H1 (cell line): ENCODE data around the gene OPHN1. TPM values are rescaled to one million over a fixed set of nuclear protein-coding genes. Genes with fewer than 3 reads are reported as not detected.

ENCODE experiments used
- CTCF ChIA-PET: fragments of 300-600 bp; sonication (Branson Sonifier 250); formaldehyde crosslinking; loops from one replicate; lab custom pipeline; 2021; ENCODE audit not compliant: partially characterized antibody; lab: Charles Lee
- POLR2A ChIA-PET: fragments of 300-600 bp; sonication (Branson Sonifier 250); formaldehyde crosslinking; loops from one replicate; lab custom pipeline; 2021; ENCODE audit warnings: inconsistent platforms; ENCODE audit not compliant: partially characterized antibody; lab: Charles Lee
- DNase-seq, 2 experiments: peaks; one replicate each; pipeline versions ENCODE4 v3.0.0 to v3.0.0-alpha.2; 2010 to 2022; ENCODE audit warnings: low spot score in 2 of 2, low read depth in 1 of 2, mixed read lengths in 1 of 2
- FAIRE-seq: peaks from 2 replicates; lab custom pipeline; 2011; peaks lifted over from hg19 to GRCh38; lab: Jason Lieb, UNC
- H2AFZ ChIP-seq: 2 replicates; pipeline ENCODE4 v1.8.1; 2012; ENCODE audit warnings: low read length, inconsistent platforms
- H2AK5ac ChIP-seq: 2 replicates; pipeline ENCODE4 v1.6.1; 2013; ENCODE audit warnings: low read depth, low read length
- H2BK120ac ChIP-seq: replicated peaks from 2 replicates; pipeline ENCODE3; 2013; ENCODE audit warnings: low read depth, low read length, inconsistent platforms
- H2BK12ac ChIP-seq: 2 replicates; pipeline ENCODE4 v1.6.1; 2013; ENCODE audit warnings: low read depth, low read length
- H2BK15ac ChIP-seq: 2 replicates; pipeline ENCODE4 v1.6.1; 2013; ENCODE audit warnings: low read length
- H2BK20ac ChIP-seq: 2 replicates; pipeline ENCODE4 v1.6.1; 2013; ENCODE audit warnings: low read length
- H2BK5ac ChIP-seq: 2 replicates; pipeline ENCODE4 v1.6.1; 2013; ENCODE audit warnings: low read depth, low read length
- H3K14ac ChIP-seq: 2 replicates; pipeline ENCODE4 v1.6.1; 2013; ENCODE audit warnings: inconsistent platforms; ENCODE audit not compliant: insufficient read length
- H3K18ac ChIP-seq: 2 replicates; pipeline ENCODE4 v1.6.1; 2013; ENCODE audit warnings: low read length; ENCODE audit errors: extremely low read depth
- H3K23ac ChIP-seq: 2 replicates; pipeline ENCODE4 v1.6.1; 2013; ENCODE audit warnings: inconsistent platforms; ENCODE audit not compliant: insufficient read length
- H3K23me2 ChIP-seq: 2 replicates; pipeline ENCODE4 v1.6.1; 2013; ENCODE audit warnings: low read depth, low read length
- H3K27ac ChIP-seq: 2 replicates; pipeline ENCODE4 v1.6.1; 2011; ENCODE audit warnings: low read depth, low read length, inconsistent platforms
- H3K27me3 ChIP-seq, 4 experiments: replicated peaks in 1 of 4; 1 replicate in 1 of 4; 2 replicates in 3 of 4; pipeline versions ENCODE4 v1.6.1 to v1.8.1; 2011 to 2013; ENCODE audit warnings: low read length in 3 of 4, mild to moderate bottlenecking in 3 of 4, inconsistent platforms in 2 of 4, mixed read lengths in 2 of 4, moderate library complexity in 1 of 4; ENCODE audit not compliant: control insufficient read depth in 3 of 4, insufficient read depth in 3 of 4; ENCODE audit errors: extremely low read depth in 1 of 4
- H3K36me3 ChIP-seq, 4 experiments: 2 replicates each; pipeline versions ENCODE4 v1.6.1 to v1.8.1; 2011 to 2013; ENCODE audit warnings: mild to moderate bottlenecking in 4 of 4, low read length in 3 of 4, moderate library complexity in 2 of 4, control low read depth in 1 of 4, inconsistent platforms in 1 of 4; ENCODE audit not compliant: insufficient read depth in 4 of 4, control insufficient read depth in 2 of 4
- H3K4ac ChIP-seq: replicated peaks from 2 replicates; pipeline ENCODE3; 2013; ENCODE audit warnings: low read length, low read depth, mixed read lengths, inconsistent platforms; ENCODE audit not compliant: insufficient read length
- H3K4me1 ChIP-seq, 4 experiments: replicated peaks in 1 of 4; 1 replicate in 1 of 4; 2 replicates in 3 of 4; pipeline versions ENCODE4 v1.6.1 to v1.8.1; 2011 to 2013; ENCODE audit warnings: low read length in 3 of 4, inconsistent platforms in 2 of 4, mixed read lengths in 1 of 4; ENCODE audit not compliant: insufficient read depth in 4 of 4, control insufficient read depth in 3 of 4
- H3K4me2 ChIP-seq, 2 experiments: 2 replicates each; pipeline versions ENCODE4 v1.6.1 to v1.8.1; 2011 to 2013; ENCODE audit warnings: low read depth in 2 of 2, low read length in 2 of 2, control low read depth in 1 of 2, inconsistent platforms in 1 of 2, mild to moderate bottlenecking in 1 of 2; ENCODE audit not compliant: insufficient read depth in 1 of 2
- H3K4me3 ChIP-seq, 4 experiments: fragments of 200-600, 300-600 bp in 1 of 4; sonication (generic), shearing (Covaris generic), sonication (Bioruptor Twin) in 1 of 4; 2 replicates each; pipeline versions ENCODE4 v1.5.1 to v1.8.1; 2011 to 2016; ENCODE audit warnings: low read length in 4 of 4, low read depth in 3 of 4, control low read depth in 2 of 4, inconsistent platforms in 2 of 4, mild to moderate bottlenecking in 2 of 4, mixed read lengths in 1 of 4, moderate library complexity in 1 of 4; ENCODE audit not compliant: insufficient read depth in 2 of 4; ENCODE audit errors: extremely low read depth in 1 of 4
- H3K56ac ChIP-seq: replicated peaks from 2 replicates; pipeline ENCODE3; 2013; ENCODE audit warnings: low read depth, mild to moderate bottlenecking, mixed read lengths, low read length, inconsistent platforms; ENCODE audit not compliant: insufficient read length
- H3K79me1 ChIP-seq: 2 replicates; pipeline ENCODE4 v1.6.1; 2013; ENCODE audit warnings: low read depth, low read length, control low read depth
- H3K79me2 ChIP-seq, 2 experiments: 2 replicates each; pipeline versions ENCODE4 v1.6.1 to v1.8.1; 2012 to 2013; ENCODE audit warnings: low read length in 2 of 2, mild to moderate bottlenecking in 2 of 2, inconsistent platforms in 1 of 2; ENCODE audit not compliant: insufficient read depth in 2 of 2, control insufficient read depth in 1 of 2
- H3K9ac ChIP-seq, 4 experiments: replicated peaks in 1 of 4; 1 replicate in 1 of 4; 2 replicates in 3 of 4; pipeline versions ENCODE4 v1.6.1 to v1.8.1; 2011 to 2013; ENCODE audit warnings: low read depth in 3 of 4, low read length in 3 of 4, control low read depth in 2 of 4, mild to moderate bottlenecking in 2 of 4, moderate library complexity in 2 of 4, inconsistent platforms in 1 of 4; ENCODE audit errors: extremely low read depth in 1 of 4
- H3K9me3 ChIP-seq, 2 experiments: 2 replicates each; pipeline versions ENCODE4 v1.6.1 to v1.8.1; 2012 to 2013; ENCODE audit warnings: mild to moderate bottlenecking in 2 of 2, moderate library complexity in 2 of 2, control low read depth in 1 of 2, inconsistent platforms in 1 of 2, low read depth in 1 of 2, low read length in 1 of 2, mixed read lengths in 1 of 2; ENCODE audit not compliant: insufficient read depth in 2 of 2
- H4K20me1 ChIP-seq, 2 experiments: replicated peaks in 1 of 2; 2 replicates each; pipeline versions ENCODE3 to v1.8.1; 2011 to 2013; ENCODE audit warnings: inconsistent platforms in 2 of 2, low read length in 2 of 2, mild to moderate bottlenecking in 1 of 2; ENCODE audit not compliant: insufficient read depth in 2 of 2, control insufficient read depth in 1 of 2
- H4K5ac ChIP-seq: 2 replicates; pipeline ENCODE4 v1.6.1; 2013; ENCODE audit warnings: low read length, low read depth, mixed read lengths, inconsistent platforms; ENCODE audit not compliant: insufficient read length
- H4K8ac ChIP-seq: 2 replicates; pipeline ENCODE4 v1.8.0; 2013; ENCODE audit warnings: mild to moderate bottlenecking, moderate library complexity, low read length, inconsistent platforms; ENCODE audit not compliant: insufficient read depth; ENCODE audit errors: extremely low read depth
- H4K91ac ChIP-seq: replicated peaks from 2 replicates; pipeline ENCODE3; 2013; ENCODE audit warnings: low read length, mixed read lengths, inconsistent platforms; ENCODE audit not compliant: insufficient read length
- BRCA1 ChIP-seq: IDR thresholded peaks from 2 replicates; pipeline ENCODE4 v1.6.1; 2012; ENCODE audit warnings: low read depth, low read length, improper control_type of control experiment
- CBX5 ChIP-seq: fragments of 300-800, 300-1000 bp; sonication (generic); IDR thresholded peaks from 2 replicates; pipeline ENCODE4 v1.7.1; 2016; ENCODE audit warnings: antibody characterized with exemption, low read length, low read depth
- CREB1 ChIP-seq: IDR thresholded peaks from 2 replicates; pipeline ENCODE4 v1.6.1; 2012; ENCODE audit warnings: inconsistent platforms
- FOSL1 ChIP-seq: IDR thresholded peaks from 2 replicates; pipeline ENCODE4 v1.6.1; 2011; ENCODE audit warnings: mild to moderate bottlenecking, low read depth, low read length, moderate library complexity; ENCODE audit not compliant: insufficient read depth
- HDAC2 ChIP-seq, 2 experiments: fragments of 300-600 bp in 1 of 2; sonication (generic) in 1 of 2; IDR thresholded peaks; 2 replicates each; pipeline ENCODE4 v1.6.1; 2011 to 2012; ENCODE audit warnings: low read depth in 2 of 2, low read length in 2 of 2, mild to moderate bottlenecking in 2 of 2, moderate library complexity in 2 of 2, borderline replicate concordance in 1 of 2, inconsistent platforms in 1 of 2
- KDM4A ChIP-seq: IDR thresholded peaks from one replicate; pipeline ENCODE4 v1.7.1; 2012; ENCODE audit warnings: low read depth, mild to moderate bottlenecking, moderate library complexity, low read length, inconsistent platforms; ENCODE audit not compliant: severe bottlenecking
- RBBP5 ChIP-seq: IDR thresholded peaks from 2 replicates; pipeline ENCODE4 v1.7.1; 2012; ENCODE audit warnings: low read depth, mild to moderate bottlenecking, inconsistent platforms, low read length, moderate library complexity, borderline replicate concordance
- SP1 ChIP-seq: IDR thresholded peaks from 2 replicates; pipeline ENCODE4 v1.6.1; 2011; ENCODE audit warnings: low read depth, low read length
- TAF1 ChIP-seq: IDR thresholded peaks from 2 replicates; pipeline ENCODE4 v1.6.1; 2011; ENCODE audit warnings: mild to moderate bottlenecking, low read depth, low read length
- polyA plus RNA-seq, 7 experiments: library from polyadenylated mRNA; depleted of rRNA in 3 of 7; stranded (reverse) in 5 of 7; unstranded in 2 of 7; fragments of >200 nt in 5 of 7; fragments of 200-250 nt in 2 of 7; gene quantifications; 1 replicate in 5 of 7; 2 replicates in 1 of 7; 4 replicates in 1 of 7; pipeline versions ENCODE4 v1.2.1 to v1.2.3, GENCODE V29; 2011 to 2013; ENCODE audit warnings: missing spikeins in 2 of 7, mixed read lengths in 2 of 7
- total RNA-seq: library from RNA; stranded (reverse); fragmentation: NEBNext Ultra II Directional; extraction: Animal tissue kit (Norgen Biotek cat#: 25700); gene quantifications from 2 replicates; pipeline ENCODE4 v1.2.1, GENCODE V29; 2021

Gene OPHN1
- total and polyA plus RNA-seq, 2 of the 8 experiments (the other 6 are each of a cell fraction or from before 2014, with no cell fraction given) = 1.2 to 3.5 TPM

GRCh38 chrX:68072041-68072440, 361.3 kb downstream of the OPHN1 start:
- Histone ChIP-seq H3K18ac (no peak overlapping the region), H4K91ac (no peak overlapping the region), H3K56ac (no peak overlapping the region), H3K14ac (no peak overlapping the region), H4K20me1 (no peaks in the 10 kb centered on the region), H2BK20ac (no peak overlapping the region), H3K27me3 (no peaks in the 10 kb centered on the region), H3K4ac (no peak overlapping the region), H2AFZ (no peak overlapping the region), H3K9ac (no peak overlapping the region), H3K23me2 (no peaks in the 10 kb centered on the region), H4K5ac (no peak overlapping the region), H2BK12ac (no peak overlapping the region), H3K79me1 (no peaks in the 10 kb centered on the region), H2AK5ac (no peak overlapping the region), H3K4me3 (no peak overlapping the region), H3K27ac (no peak overlapping the region), H3K36me3 (no peaks in the 10 kb centered on the region), H3K4me2 (no peak overlapping the region), H4K8ac (no peak overlapping the region), H3K23ac (no peak overlapping the region), H2BK120ac (no peak overlapping the region), H2BK5ac (no peak overlapping the region), H2BK15ac (no peak overlapping the region), H3K9me3 (no peaks in the 10 kb centered on the region), H3K79me2 (no peaks in the 10 kb centered on the region), H3K4me1 (no peaks in the 10 kb centered on the region)
- TF ChIP-seq BRCA1 (no peak), TAF1 (no peak), KDM4A (no peak), CREB1 (no peak), HDAC2 (IDR thresholded peaks at IDR 0.05; ENCODE audit: borderline replicate concordance in 1 of 2, low read depth in 2 of 2, low read length in 2 of 2) (no peak), RBBP5 (no peak), CBX5 (no peak), FOSL1 (no peak), SP1 (no peak)
- DNase-seq (no peak), FAIRE-seq (no peak)
- ChIA-PET POLR2A (no interaction called here), CTCF (no interaction called here)
